HFFc6 (cell line): ENCODE data around the gene RAB38. TPM values are rescaled to one million over a fixed set of nuclear protein-coding genes. Genes with fewer than 3 reads are reported as not detected.

Experiments
- DNase-seq: peaks from one replicate; pipeline ENCODE4 v3.0.0-alpha.2; 2018
- H3K27ac Mint-ChIP-seq: 2 replicates; pipeline ENCODE4 v1.8.0; 2020; ENCODE audit warnings: mild to moderate bottlenecking, mixed read lengths
- H3K27me3 Mint-ChIP-seq: 2 replicates; pipeline ENCODE4 v1.8.0; 2021; ENCODE audit warnings: mild to moderate bottlenecking, moderate library complexity, mixed read lengths; ENCODE audit not compliant: insufficient read depth
- H3K36me3 Mint-ChIP-seq: 2 replicates; pipeline ENCODE4 v1.8.0; 2021; ENCODE audit warnings: low read depth, mixed read lengths
- H3K4me1 Mint-ChIP-seq: 2 replicates; pipeline ENCODE4 v1.8.0; 2020; ENCODE audit warnings: low read depth, mixed read lengths
- H3K4me3 Mint-ChIP-seq: 2 replicates; pipeline ENCODE4 v1.8.0; 2020; ENCODE audit warnings: mild to moderate bottlenecking, moderate library complexity, mixed read lengths
- H3K9me3 Mint-ChIP-seq: 2 replicates; pipeline ENCODE4 v1.8.0; 2020; ENCODE audit warnings: mild to moderate bottlenecking, mixed read lengths
- total RNA-seq, 6 experiments: library from RNA; stranded (reverse); fragmentation: NEBNext Ultra II Directional; extraction: Animal tissue kit (Norgen Biotek cat#: 25700); gene quantifications; 2 replicates in 1 of 6; 3 replicates in 5 of 6; pipeline ENCODE4 v1.2.3, GENCODE V29; 2021
- TF ChIP-seq, protein P1 (sequence below): fragments of 200-600 bp; sonication (generic); IDR thresholded peaks from 2 replicates; pipeline ENCODE4 v1.5.0; 2021; ENCODE audit warnings: antibody characterized with exemption, mild to moderate bottlenecking

RAB38 gene
- total RNA-seq, 6 experiments from 2014 or later, result 0.55 to 2.4 (median 1.8) TPM

GRCh38 chr11:88119561-88119960, 55.7 kb downstream of the RAB38 start:
- no peak overlapping the region for H3K27ac Mint-ChIP-seq
- no peak for DNase-seq
- no peaks in the 10 kb centered on the region for H3K36me3 Mint-ChIP-seq
- H3K9me3 Mint-ChIP-seq, result no peaks in the 10 kb centered on the region
- TF ChIP-seq, protein P1, sequence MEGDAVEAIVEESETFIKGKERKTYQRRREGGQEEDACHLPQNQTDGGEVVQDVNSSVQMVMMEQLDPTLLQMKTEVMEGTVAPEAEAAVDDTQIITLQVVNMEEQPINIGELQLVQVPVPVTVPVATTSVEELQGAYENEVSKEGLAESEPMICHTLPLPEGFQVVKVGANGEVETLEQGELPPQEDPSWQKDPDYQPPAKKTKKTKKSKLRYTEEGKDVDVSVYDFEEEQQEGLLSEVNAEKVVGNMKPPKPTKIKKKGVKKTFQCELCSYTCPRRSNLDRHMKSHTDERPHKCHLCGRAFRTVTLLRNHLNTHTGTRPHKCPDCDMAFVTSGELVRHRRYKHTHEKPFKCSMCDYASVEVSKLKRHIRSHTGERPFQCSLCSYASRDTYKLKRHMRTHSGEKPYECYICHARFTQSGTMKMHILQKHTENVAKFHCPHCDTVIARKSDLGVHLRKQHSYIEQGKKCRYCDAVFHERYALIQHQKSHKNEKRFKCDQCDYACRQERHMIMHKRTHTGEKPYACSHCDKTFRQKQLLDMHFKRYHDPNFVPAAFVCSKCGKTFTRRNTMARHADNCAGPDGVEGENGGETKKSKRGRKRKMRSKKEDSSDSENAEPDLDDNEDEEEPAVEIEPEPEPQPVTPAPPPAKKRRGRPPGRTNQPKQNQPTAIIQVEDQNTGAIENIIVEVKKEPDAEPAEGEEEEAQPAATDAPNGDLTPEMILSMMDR, result no peak
- no peaks in the 10 kb centered on the region for H3K4me1 Mint-ChIP-seq
- H3K27me3 Mint-ChIP-seq, result peaks cover 2% of the 10 kb centered on the region
- H3K4me3 Mint-ChIP-seq, result no peak overlapping the region

GRCh38 chr11:88117281-88117858, 57.9 kb downstream of the RAB38 start:
- Mint-ChIP-seq H3K27ac (no peak overlapping the region), H3K9me3 (no peaks in the 10 kb centered on the region), H3K4me3 (no peak overlapping the region), H3K4me1 (no peaks in the 10 kb centered on the region), H3K27me3 (no peaks in the 10 kb centered on the region; the same call in 1 of the 2 replicates), H3K36me3 (no peaks in the 10 kb centered on the region)
- TF ChIP-seq, protein P1, result no peak
- no peak for DNase-seq

DNA sequence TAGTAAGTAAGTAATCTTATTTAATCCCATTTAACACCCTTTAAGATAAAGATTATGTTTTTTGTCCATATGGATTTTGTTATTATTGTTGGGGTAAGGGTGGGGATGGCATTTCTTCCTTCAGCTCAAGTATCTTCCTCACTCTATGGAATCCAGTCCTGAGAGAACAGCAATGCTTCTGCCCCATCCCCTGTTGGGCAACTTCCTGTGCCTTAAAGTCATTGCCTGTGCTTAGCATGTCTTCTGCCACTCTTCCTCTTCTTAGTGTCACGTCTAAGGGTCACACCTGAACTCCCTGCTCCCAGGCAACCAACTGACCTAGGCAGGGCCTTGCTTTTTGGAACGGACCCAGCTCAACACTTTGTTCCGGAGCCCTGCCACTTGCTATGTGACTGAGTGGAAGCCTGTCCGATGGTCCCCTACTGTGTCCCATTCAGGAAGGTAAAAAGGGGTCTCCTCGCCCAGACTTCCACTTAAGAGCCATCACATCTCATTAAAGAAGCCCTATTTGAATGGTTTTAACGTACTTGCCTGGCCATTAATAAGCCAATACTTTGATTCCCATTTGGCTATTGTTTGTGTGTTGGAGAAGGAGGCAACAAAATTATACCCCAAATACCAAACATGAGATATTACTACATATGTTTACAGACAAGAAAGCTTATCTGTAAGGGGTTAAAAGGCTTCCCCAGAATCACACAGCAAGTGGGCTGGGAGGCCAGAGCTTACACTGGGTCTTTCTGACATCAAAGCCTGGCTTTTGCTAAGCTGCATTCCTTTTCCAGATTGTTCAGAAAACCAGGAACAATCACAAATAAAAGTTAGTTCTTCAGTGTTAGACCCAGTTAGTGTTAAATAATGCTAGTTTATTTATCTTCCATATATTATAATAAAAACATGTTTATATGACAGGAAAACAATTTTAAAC, 59.2 kb downstream of the RAB38 start:
- Mint-ChIP-seq H3K4me3 (no peak overlapping the region), H3K9me3 (no peaks in the 10 kb centered on the region), H3K27ac (no peak overlapping the region), H3K27me3 (no peaks in the 10 kb centered on the region; the same call in none of the 2 replicates), H3K4me1 (no peaks in the 10 kb centered on the region), H3K36me3 (no peaks in the 10 kb centered on the region)
- TF ChIP-seq, protein P1, result no peak
- no peak for DNase-seq

DNA sequence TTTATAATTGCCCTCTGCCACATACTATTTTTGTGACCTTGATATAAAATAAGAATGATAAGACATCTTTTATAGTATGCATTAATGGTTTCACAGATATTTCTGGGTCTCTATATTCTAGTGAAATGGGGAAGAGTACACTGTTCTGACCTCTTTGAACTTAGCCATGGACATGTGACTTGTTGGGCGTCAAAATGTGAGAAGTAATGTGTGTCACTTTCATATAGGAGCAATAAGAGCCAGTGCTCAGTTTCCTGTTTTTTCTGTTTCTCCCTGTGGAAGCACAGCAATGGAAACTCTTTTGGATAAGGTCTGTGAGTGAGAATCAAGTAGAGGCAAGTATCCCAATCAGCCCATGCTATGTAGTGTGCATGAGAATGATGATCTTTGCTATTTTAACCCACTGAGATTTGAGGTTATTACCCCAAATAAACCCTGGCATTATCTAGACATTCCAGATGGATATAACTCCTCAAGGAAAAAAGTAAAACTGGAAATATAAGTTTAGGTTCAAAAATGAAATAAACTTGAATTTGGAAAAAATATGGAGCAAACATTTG, 60.7 kb downstream of the RAB38 start:
- TF ChIP-seq, protein P1, result no peak
- Mint-ChIP-seq H3K27ac (no peak overlapping the region), H3K9me3 (no peaks in the 10 kb centered on the region), H3K27me3 (peaks cover 1% of the 10 kb centered on the region; the same call in 1 of the 2 replicates), H3K36me3 (no peaks in the 10 kb centered on the region), H3K4me3 (no peak overlapping the region), H3K4me1 (no peaks in the 10 kb centered on the region)
- no peak for DNase-seq

DNA sequence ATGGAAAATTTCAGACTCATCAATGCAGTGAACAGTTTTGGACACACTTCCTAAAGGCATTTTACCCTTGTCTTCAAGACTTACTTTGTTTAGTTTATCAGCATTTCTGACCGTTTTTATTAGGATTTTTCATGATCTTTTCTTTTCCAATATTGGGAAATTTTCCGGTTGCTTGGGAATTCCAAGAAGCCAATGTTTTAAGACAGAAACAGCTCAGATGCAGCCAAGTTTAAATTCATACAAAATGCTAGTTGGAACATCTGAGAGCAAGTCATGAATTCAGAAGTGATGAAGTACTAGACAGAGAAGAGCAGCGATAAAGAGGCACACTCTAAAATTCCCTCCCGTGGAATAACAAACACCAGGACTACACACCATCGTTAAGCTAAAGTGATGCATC, 68.6 kb downstream of the RAB38 start:
- TF ChIP-seq, protein P1, result no peak
- Mint-ChIP-seq H3K4me1 (no peaks in the 10 kb centered on the region), H3K4me3 (no peak overlapping the region), H3K27me3 (peaks cover 1% of the 10 kb centered on the region; the same call in 1 of the 2 replicates), H3K9me3 (no peaks in the 10 kb centered on the region), H3K36me3 (no peaks in the 10 kb centered on the region), H3K27ac (no peak overlapping the region)
- no peak for DNase-seq
